ENCODE data around the gene POLR3H.

DNA sequence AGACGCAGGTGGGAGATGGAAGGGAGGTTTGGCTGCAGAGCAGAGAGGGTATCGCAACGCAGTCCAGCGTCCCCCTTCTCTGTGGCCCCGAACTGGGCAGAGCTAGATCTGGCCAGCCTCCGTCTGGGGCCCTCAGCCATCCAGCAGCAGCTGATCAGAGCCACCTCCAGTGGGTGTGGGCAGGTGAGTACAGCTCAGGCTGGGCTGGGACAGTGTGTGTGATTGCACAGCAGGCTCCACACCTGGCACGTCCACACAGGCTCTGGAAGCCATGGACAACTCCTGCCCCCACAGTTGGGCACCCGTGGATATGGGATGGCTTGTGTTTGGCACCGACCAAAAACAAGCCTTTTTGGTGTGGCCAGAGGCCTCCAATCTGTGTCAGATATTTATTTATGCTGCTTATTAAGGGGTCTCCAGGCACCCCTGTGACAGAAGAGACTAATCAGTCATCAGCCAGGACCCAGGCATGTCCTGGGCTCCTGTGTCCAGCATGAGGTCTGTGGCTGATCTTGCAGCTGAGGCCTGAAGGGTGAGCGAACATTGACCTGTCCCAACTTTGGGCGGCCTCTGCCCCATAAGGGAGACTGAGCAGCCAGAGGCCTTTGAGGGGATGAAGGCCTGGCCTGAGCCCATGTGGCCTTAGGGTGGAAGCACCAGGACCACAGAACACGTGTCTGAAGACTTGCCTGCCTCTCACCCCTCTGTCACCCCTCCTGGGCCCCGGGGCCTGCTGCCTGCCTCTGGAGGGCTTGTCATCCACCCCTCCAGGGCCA is 18.6 kb downstream of the POLR3H start:
- TF ChIP-seq, protein P1, sequence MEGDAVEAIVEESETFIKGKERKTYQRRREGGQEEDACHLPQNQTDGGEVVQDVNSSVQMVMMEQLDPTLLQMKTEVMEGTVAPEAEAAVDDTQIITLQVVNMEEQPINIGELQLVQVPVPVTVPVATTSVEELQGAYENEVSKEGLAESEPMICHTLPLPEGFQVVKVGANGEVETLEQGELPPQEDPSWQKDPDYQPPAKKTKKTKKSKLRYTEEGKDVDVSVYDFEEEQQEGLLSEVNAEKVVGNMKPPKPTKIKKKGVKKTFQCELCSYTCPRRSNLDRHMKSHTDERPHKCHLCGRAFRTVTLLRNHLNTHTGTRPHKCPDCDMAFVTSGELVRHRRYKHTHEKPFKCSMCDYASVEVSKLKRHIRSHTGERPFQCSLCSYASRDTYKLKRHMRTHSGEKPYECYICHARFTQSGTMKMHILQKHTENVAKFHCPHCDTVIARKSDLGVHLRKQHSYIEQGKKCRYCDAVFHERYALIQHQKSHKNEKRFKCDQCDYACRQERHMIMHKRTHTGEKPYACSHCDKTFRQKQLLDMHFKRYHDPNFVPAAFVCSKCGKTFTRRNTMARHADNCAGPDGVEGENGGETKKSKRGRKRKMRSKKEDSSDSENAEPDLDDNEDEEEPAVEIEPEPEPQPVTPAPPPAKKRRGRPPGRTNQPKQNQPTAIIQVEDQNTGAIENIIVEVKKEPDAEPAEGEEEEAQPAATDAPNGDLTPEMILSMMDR (conservative IDR thresholded peaks at IDR 0.05), result no peak
- no peak for TF ChIP-seq ZFX (IDR thresholded peaks at IDR 0.05)

All from C4-2B (cell line).